GM21786 (cell line): ENCODE results near the gene CBFA2T3.

Experiments used
- ATAC-seq: cut with Tn5 transposase; IDR thresholded peaks from one replicate; pipeline ENCODE4 v1.9.1; 2021; ENCODE audit not compliant: unreplicated experiment

Gene CBFA2T3

GRCh38 chr16:88999457-89000206 is 22.6 kb upstream of the CBFA2T3 start:
- ATAC-seq: no peak

- no peak for ATAC-seq
Measured at GRCh38 chr16:88995746-88996535, 18.9 kb upstream of the CBFA2T3 start.

DNA sequence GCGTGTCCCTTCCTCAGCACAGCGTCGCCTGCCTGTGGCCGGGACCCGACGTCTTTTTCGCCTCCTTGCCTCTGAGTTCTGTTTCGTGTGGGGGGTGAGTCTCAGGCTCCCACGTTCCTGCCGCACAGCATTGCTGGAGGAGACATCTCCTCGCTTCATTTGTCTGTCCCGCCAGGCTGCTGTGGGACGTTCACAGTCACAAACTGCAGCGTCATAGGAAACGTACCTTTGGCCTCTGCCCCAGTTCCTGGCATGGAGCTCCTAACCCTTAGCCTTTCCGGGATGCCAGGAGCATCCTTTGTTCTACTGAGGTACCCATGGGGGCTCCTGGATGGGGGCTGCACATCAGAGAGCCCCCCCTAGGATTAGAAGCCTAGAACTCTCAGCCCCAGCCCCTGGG is 18.2 kb upstream of the CBFA2T3 start:
- ATAC-seq: no peak

DNA sequence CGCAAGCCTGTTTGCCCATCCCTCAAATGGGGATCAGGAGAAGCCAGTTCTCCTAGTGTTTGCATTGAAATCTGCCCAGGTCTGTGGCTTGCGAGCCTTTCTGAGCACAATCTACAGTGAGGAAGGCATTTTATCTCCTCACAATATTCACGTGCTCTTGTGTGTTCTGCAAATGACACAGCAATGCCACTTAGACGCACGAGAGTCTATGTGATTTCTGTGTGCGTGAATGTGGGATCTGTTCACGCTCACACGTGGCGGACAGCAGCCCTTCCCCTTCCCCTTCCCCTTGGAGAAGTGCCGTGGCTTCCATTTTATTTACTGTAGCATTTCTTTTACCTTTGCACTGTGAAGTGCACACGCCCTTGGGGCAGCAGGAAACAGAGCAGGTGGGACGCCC is 17.7 kb upstream of the CBFA2T3 start:
- ATAC-seq: no peak

DNA sequence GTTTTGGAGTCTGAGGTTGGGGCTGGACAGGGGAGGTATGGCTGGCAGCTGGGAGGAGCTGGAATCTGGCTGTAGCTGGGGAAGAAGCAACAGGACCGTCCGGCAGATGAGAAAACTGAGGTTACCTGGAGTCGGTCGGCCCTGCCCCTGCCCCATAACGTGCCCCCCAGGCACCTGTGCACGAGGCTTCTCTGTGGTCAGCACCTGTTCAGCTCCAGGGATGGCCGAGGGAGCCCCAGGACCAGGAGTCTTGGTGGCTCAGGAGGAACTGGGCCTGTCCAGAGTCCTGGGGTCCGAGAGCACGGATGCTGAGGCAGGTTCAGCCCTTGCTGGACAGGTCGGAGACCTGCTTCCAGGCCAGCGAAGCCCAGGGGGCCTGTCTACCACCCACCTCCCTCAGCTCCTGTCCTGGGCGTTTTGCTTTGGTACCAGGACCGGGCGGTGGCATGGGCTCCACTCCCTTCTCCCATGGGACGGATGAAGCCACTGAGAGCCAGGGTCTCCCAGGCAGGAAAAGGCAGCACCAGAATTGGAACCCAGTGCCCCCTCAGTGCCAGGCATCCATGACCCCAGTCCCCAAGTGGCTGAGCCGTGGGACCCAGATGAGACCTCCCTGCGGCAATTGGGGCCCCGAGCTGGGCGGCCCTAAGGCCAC is 17.1 kb upstream of the CBFA2T3 start:
- no peak for ATAC-seq

GRCh38 chr16:88993166-88993761 is 16.3 kb upstream of the CBFA2T3 start:
- ATAC-seq: no peak

GRCh38 chr16:88992351-88993165 is 15.6 kb upstream of the CBFA2T3 start:
- ATAC-seq: no peak

- no peak for ATAC-seq
Measured at GRCh38 chr16:88991813-88992350, 14.9 kb upstream of the CBFA2T3 start.

DNA sequence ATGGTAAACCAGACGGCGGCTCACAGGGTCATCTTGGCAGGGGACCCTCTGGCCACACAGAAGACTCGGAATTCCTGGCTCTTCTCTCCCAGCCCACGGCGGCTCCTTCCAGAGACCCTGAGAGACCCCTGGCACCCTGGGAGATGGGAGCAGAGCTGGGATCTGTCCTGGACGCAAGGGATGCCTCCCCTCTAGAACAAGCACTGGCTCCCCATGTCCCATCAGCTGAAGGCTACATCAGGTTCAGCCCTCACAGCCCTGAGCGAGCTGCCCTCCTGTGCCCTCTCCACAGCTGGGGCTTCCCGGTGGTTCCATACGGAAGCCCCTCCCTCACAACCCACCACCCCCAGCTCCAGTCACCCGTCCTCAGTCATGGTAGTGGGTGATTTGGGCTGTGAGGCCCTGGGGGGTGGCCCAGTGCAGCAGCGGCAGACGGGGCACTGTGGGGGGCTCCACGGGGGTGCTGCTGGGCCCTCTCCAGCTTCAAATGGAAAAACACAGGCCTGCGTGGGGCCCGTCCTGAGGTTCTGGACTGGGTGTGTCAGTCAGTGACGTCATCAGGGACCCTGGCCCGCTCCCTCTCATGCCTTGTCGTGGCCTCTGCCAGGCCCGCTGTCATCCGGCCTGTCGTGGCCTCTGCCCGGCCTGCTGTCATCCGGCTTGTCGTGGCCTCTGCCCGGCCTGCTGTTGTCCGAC is 13.0 kb upstream of the CBFA2T3 start:
- ATAC-seq: no peak

DNA sequence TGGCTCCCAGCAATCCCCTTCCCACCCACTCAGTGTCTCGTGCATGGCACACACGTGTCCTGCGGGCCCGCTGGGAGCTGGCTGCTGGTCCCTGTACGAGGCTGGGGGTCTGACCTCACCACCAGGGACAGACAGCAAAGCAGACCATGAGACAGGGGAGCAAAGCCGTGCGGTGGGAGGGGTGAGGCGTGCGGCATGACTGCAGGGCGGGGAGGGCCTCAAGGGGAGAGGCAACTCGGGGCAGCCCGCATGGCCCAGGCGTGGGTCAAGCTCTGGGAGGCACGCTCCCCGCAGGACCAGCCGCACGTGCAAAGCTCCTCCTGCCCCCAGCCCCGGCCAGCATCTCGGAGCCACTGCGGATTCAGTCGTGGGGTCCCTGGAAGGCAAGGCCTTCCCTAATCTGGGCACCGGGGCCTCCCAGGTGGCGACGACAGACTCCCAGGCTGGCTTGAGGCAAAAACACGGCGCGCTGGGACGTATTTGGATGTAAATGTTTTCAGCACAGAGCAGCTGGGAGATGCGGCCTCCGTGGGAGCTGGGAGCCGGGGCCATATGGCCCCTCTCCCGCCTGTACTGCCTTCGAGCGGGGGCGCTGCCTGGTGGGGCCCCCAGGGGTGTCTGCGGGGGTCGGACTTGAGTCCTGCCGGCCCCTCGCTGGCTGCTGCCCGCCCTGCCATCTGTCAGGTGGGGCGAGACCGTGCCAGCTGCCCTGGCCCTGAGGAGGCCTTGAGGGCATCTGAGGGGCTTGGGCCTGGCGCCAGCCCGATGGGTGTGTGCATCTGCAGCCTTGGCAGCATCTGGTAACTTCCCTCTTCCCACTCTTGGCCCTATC is 12.2 kb upstream of the CBFA2T3 start:
- ATAC-seq: no peak

DNA sequence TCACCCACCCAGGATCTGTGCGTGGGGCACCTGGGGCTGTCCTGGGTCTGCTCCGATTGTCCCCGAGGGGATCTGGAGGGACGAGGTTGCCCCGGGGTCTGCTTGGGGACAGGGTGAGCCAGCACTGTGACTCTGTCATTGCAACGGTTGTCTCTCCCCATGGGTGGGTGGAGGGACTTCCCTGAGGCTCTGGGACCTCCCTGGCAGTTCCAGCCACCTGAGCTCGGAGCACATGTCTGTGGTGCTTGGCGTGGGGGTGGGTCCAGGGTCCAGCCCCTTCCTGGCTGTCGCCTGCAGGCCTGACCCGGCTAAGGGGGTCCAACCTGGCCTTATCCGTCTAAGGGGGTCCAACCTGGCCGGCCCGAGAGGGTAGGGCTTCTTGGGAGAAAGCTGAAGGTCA is 8.5 kb upstream of the CBFA2T3 start:
- no peak for ATAC-seq

- ATAC-seq: no peak
Measured at GRCh38 chr16:88983771-88984687, 7.0 kb upstream of the CBFA2T3 start.

DNA sequence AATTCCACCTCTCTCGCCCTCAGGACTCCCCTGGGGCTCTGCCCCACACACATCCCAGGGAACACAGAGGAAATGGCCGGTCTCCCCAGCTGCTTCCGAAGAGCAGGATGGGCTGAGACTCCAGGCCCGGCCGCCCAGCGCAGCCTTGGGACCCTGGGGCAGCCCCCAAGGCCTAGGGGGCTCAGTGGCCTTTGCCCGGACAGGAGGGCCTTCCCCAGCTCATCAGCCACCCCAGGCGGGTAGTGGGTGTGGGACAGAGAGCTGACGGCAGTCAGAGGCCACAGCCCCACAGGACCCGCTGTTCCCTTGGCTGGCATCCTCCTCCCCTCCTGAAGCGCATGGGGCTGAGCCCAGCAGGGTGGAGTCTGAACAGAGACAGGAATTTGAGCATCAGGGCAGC is 6.2 kb upstream of the CBFA2T3 start:
- ATAC-seq: no peak

DNA sequence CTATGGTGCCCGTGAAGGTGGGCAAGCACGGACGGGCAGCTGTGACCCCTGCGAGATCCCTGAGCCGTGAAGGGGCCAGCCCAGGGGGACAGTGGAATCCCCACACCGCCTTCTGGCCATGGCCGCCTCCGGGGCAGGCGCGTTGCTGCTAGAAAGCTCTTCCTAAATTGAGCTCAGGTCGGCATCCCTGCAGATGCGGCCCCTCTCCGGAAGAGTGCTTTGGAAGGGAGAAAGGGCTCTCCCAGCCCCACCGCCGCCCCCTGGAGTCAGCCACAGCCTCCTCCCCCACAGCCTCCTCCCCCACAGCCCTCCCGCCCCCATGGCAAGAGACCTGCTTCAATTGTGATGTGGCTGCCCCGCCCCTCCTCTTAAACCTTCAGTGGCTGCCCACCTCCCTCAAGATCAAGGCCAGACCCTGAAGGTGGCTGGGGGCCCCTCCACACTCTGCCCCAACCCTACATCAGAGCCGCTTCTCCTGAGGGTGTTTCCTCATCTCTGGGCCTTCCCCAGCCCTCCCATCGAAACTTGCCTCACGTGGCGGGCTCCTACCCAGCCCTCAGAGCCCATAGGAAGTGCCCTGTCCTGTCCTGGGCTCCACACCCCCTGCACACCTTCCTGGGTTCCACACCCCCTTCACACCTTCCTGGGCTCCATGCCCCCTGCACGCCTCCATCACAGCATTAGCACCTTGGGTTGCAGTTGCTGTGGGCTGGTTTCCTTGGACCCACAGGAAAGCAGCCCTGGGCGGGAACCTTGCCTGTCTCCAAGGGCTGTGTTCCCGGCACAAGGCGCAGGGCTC is 5.5 kb upstream of the CBFA2T3 start:
- no peak for ATAC-seq

GRCh38 chr16:88979353-88980015 is 2.5 kb upstream of the CBFA2T3 start:
- ATAC-seq: no peak

DNA sequence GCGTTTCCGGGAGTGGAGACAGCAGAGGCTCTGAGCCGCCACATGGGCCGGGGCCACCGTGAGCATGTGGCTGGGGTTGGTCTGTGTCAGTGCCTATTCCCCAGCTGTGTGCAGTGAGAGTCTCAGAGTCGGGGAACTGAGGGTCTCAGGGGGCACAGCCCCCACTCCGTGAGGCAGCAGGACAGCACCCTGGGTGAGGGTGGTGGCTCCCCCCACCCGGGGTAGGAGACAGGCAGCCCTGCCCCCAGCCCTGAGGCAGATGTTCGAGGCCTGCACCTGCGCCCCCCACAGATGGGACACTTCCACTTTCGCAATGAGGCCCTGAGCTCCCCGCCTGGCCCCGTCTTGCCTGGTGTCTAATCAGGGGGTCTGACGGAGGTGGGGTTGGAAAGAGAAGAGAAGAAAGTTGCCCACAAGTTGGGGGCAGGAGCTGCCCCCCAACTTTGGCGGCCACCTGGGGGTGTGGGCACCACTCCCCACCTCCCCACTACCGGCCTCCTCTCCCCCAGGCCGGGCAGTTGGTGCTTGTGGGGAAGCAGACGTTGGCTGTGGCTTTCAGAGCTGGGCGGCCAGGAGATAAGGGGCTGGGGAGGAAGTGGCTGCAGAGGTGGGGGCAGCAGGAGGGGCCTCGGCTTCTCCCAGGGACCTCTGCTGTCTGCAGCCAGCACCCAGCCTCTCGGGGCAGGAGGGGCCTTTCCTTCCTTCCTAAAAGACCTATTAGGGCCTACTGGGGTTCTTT is 1.8 kb upstream of the CBFA2T3 start:
- ATAC-seq: peak; percentile 31
